Measurements from ENCODE around the gene SORBS1.

The SORBS1 gene

GRCh38 chr10:95564291-95564690 lies 3.1 kb upstream of the SORBS1 start:
- DNase-seq: no peak

DNA sequence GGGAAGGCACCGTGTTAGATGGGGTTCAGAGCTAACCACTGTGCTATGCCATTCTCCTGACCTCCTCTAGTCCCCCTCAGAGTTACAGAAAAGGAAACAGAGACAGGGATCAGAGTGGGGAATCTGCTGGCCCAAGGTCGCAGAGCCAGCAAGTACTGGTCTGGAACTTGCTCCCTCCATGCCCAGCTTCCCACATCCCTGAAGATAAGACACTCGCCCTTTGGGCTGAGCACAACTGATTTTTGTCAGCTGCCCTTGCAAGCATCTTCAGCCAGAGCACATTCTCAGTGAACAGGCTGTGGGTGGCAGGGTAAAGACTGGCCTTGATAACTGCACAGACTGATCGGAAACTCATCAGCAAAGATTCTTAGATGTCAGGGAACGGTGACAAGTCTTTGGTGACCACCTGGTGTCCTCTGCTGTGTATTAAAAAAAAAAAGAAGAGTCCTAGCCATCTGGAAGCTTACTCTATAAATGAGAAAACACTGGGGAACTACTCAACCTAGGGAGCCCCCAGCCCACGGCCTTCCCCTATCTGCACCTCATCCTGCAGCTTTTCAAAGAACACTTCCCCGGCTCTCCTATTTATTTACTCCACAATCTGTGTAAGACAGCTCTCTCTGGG lies 1.3 kb upstream of the SORBS1 start:
- no peak for DNase-seq

- DNase-seq: no peak
Measured at GRCh38 chr10:95561864-95562177, 650 bp upstream of the SORBS1 start.

- DNase-seq: peak; percentile 15
Measured at GRCh38 chr10:95560278-95561176, 644 bp downstream of the SORBS1 start.

DNA sequence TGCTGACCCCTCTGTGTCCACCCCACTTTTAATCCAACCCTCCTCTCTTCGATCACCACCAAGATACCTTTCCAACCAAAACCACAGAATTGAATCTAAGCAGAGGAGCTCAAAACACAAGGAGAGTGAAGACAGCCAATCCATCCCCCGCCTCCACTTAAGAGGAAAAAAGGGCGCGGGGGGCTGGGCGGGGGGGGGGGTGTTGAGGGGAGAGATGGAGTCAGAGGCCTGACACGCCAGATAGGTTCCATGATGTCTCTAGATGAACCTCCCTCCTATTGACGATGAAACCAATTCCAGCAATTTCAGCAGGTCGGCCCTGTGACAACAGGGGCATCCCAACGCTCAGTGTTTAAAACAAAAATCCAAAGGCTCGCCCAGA lies 1.3 kb downstream of the SORBS1 start:
- no peak for DNase-seq

GRCh38 chr10:95559471-95559870 lies 1.7 kb downstream of the SORBS1 start:
- DNase-seq: no peak

- DNase-seq: no peak
Measured at GRCh38 chr10:95558593-95559320, 2.4 kb downstream of the SORBS1 start.

DNA sequence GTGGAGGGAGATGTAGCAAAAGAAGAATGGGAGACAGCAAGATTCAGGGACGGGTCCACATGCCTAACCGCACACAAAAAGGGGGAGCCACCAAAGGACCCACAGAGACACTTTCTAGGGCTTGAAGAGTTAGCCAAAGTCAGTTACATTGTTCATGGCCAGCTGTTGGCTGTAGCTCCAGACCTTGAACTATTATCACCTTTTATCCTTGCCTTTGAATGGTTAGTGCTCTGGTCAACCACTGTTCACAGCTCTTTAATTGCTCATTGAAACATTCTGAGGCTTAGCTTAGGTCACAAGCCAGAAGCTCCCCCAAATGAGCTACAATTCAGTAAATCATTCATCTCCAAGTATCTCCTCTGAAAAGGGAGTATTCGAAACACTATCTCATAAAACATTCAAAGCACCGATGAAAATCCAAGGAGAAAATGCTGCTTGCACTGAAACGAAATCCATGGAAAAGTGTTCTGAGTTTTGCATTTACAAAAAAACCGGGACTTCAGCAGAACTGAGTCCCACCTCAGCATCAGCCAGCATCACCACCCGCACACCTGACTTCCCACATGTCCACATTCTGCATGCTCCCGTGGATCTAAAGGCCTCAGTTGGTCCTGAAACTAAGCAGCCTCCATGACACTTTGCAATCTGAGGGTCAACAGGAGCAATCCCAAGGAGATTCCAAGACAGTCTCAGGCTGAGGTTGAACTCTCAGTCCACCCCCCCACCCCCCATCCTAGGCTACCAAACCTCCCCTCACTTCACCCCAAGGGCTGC lies 4.0 kb downstream of the SORBS1 start:
- no peak for DNase-seq

GRCh38 chr10:95553674-95554073 lies 7.5 kb downstream of the SORBS1 start:
- no peak for DNase-seq

DNA sequence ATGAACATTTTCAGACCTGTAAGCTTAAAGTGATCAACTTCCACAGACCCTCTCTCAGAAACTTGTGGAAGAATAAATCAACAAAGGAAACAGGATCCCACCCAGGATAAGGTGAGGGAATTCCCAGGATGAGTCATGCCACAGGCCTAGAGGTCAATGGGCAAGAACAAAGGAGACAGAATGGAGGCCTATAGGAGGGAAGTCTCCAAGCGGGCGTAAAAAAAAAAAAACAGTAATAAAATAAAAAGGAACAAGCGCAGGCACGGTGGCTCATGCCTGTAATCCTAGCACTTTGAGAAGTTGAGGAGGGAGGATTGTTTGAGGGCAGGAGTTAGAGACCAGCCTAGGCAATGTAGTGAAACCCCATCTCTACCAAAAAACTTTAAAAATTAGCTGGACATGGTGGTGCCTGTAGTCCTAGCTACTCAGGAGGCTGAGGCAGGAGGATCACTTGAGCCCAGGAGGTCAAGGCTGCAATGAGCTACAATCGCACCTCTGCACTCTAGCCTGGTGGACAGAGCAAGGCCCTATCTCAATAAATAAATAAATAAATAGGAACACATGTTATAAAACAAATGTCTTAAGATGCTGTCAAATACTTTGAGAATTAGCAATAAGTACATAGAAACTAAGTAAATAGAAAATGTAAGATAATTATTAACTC lies 8.4 kb downstream of the SORBS1 start:
- DNase-seq: no peak

GRCh38 chr10:95550073-95550672 lies 11.0 kb downstream of the SORBS1 start:
- no peak for DNase-seq

DNA sequence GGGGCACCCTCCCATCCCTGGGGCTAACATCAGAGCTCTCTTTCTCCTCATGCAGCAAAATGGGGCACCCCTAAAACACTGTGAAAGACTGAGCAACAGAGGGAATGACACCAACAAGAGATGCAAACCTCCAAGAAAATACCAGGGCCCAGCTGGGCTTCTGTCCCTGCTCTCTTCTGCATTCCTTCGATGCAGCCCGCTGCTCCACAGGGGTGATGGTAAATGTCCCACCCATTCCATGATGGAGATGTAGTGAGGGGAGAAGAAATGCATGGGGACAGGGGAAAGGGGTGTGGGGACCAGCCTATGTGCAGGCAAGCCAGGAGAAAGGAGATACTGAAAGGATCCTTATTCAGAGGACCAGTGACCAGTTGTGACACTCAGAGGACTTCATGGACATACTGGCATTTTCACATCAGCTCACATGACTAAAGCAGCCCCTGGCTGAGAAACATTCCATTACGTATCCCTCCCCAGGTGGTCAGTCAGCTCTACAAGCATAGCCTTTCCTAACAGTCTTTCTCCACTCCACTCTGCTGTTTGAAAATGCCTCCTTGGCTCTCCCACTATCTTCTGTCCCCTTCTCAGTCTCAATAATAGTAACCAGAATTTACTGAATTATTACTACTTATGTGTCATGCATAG lies 13.3 kb downstream of the SORBS1 start:
- no peak for DNase-seq

DNA sequence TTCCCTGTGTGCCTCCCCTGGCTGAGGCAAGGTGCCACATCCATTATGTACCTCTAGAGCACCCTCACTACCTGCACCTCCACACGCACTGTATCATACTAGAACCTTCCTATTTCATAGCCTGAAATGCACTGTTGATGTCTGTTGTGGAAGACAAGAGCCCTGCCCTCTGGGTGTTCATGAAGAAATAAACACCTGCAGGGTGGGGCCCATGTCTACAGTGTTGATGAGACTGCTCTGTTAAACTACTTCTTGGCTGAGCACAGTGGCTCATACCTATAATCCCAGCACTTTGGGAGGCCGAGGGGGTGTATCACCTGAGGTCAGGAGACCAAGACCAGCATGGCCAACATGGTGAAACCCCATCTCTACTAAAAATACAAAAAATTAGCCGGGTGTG lies 14.0 kb downstream of the SORBS1 start:
- DNase-seq: no peak

- no peak for DNase-seq
Measured at GRCh38 chr10:95545981-95546380, 15.2 kb downstream of the SORBS1 start.

- no peak for DNase-seq
Measured at GRCh38 chr10:95544783-95545500, 16.2 kb downstream of the SORBS1 start.

GRCh38 chr10:95543459-95543858 lies 17.7 kb downstream of the SORBS1 start:
- DNase-seq: no peak

DNA sequence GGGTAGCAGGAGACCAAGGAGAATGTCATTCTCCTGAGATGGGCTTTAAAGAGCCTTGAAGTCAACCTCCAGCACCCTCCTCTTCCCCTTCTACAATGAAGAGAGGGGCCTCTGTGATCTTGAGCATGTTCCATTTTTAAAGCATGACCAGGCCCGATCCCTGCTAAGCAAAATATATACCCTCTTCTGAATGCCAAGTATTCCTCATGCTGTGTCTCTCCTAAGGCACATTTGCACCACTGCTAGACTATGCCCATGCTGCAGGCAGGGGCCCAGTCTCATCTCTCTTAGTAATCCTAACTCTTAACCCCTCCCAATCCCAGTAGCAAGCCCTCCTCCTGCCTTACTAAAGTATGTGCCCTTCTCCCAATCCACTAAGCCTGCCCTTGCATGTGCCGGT lies 18.4 kb downstream of the SORBS1 start:
- no peak for DNase-seq

DNA sequence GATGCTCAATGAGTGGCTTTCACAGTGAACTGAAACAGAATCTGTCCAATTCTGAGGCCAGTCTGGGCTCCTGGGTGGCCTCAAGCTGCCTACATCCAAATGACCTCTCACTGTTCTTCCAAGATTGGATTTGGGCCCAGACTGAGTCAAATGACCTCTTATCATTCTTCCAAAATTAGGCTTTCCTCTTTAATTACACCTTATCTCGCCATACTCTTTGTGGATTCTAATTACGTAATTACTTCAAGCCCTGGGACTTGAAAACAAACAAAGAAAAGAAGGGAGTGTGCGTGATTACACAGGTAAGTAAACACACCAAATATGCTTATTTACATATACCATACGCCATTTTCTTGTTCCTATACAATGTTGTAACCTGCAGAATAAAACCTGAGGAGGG lies 18.8 kb downstream of the SORBS1 start:
- DNase-seq: no peak

- DNase-seq: no peak
Measured at GRCh38 chr10:95540514-95541052, 20.6 kb downstream of the SORBS1 start.

- DNase-seq: no peak
Measured at GRCh38 chr10:95539560-95540284, 21.4 kb downstream of the SORBS1 start.

All from fibroblast of skin of right quadriceps (primary cell).